HG03175 (cell line): ENCODE results near the gene CHST1.

Experiments
- ATAC-seq: cut with Tn5 transposase; IDR thresholded peaks from one replicate; pipeline ENCODE4 v1.9.1; 2021; ENCODE audit warnings: mild to moderate bottlenecking, moderate library complexity; ENCODE audit not compliant: unreplicated experiment

The CHST1 gene

GRCh38 chr11:45646275-45646927 lies 19.0 kb downstream of the CHST1 start:
- ATAC-seq: no peak

- ATAC-seq: no peak
These were observed 20.2 kb downstream of the CHST1 start for GRCh38 chr11:45644981-45645889.

GRCh38 chr11:45643598-45644260 lies 21.7 kb downstream of the CHST1 start:
- ATAC-seq: no peak

- no peak for ATAC-seq
These were observed 23.5 kb downstream of the CHST1 start for GRCh38 chr11:45641961-45642360.

- no peak for ATAC-seq
These were observed 27.4 kb downstream of the CHST1 start for GRCh38 chr11:45638051-45638450.

- no peak for ATAC-seq
These were observed 29.5 kb downstream of the CHST1 start for GRCh38 chr11:45635907-45636306.

- no peak for ATAC-seq
These were observed 39.8 kb downstream of the CHST1 start for GRCh38 chr11:45625611-45626010.

- ATAC-seq: no peak
These were observed 41.3 kb downstream of the CHST1 start for GRCh38 chr11:45624095-45624494.

GRCh38 chr11:45622861-45623260 lies 42.6 kb downstream of the CHST1 start:
- ATAC-seq: no peak

GRCh38 chr11:45622283-45622682 lies 43.1 kb downstream of the CHST1 start:
- no peak for ATAC-seq

GRCh38 chr11:45621588-45621987 lies 43.8 kb downstream of the CHST1 start:
- ATAC-seq: no peak

- no peak for ATAC-seq
These were observed 45.2 kb downstream of the CHST1 start for GRCh38 chr11:45620243-45620642.

GRCh38 chr11:45618897-45619296 lies 46.5 kb downstream of the CHST1 start:
- no peak for ATAC-seq

GRCh38 chr11:45617871-45618601 lies 47.4 kb downstream of the CHST1 start:
- no peak for ATAC-seq

- ATAC-seq: no peak
These were observed 48.4 kb downstream of the CHST1 start for GRCh38 chr11:45616802-45617549.

- no peak for ATAC-seq
These were observed 50.1 kb downstream of the CHST1 start for GRCh38 chr11:45615182-45615792.

- ATAC-seq: no peak
These were observed 51.1 kb downstream of the CHST1 start for GRCh38 chr11:45614196-45614828.

GRCh38 chr11:45610627-45611026 lies 54.8 kb downstream of the CHST1 start:
- no peak for ATAC-seq

GRCh38 chr11:45609902-45610301 lies 55.5 kb downstream of the CHST1 start:
- ATAC-seq: no peak
